Karpas-422 (cell line): ENCODE data around the gene POTEC. TPM values are rescaled to one million over a fixed set of nuclear protein-coding genes. Genes with fewer than 3 reads are reported as not detected.
"Not testable (repeated sequence)": the region's sequence is repeated elsewhere in the genome, so short reads cannot be mapped to it uniquely, and the experiment has no call there.

Experiments
- DNase-seq: peaks from one replicate; pipeline ENCODE4 v3.0.0-alpha.2; 2015
- H2AFZ ChIP-seq: fragments of 200-600 bp; sonication (generic); 2 replicates; pipeline ENCODE4 v1.6.1; 2014; ENCODE audit warnings: antibody characterized with exemption, low read length, mixed read lengths
- H3K27ac ChIP-seq: fragments of 200-600 bp; sonication (generic); 2 replicates; pipeline ENCODE4 v1.5.1; 2014; ENCODE audit warnings: mild to moderate bottlenecking, low read length, moderate library complexity
- H3K27me3 ChIP-seq: fragments of 200-600 bp; sonication (generic); 2 replicates; pipeline ENCODE4 v1.6.1; 2014; ENCODE audit warnings: low read length, mixed read lengths
- H3K36me3 ChIP-seq: fragments of 200-600 bp; sonication (generic); 2 replicates; pipeline ENCODE4 v1.6.1; 2014; ENCODE audit warnings: low read length, mixed read lengths; ENCODE audit not compliant: insufficient read depth
- H3K4me1 ChIP-seq: fragments of 200-600 bp; sonication (generic); 2 replicates; pipeline ENCODE4 v1.6.1; 2014; ENCODE audit warnings: mild to moderate bottlenecking, low read length, mixed read lengths
- H3K4me2 ChIP-seq: fragments of 200-600 bp; sonication (generic); 2 replicates; pipeline ENCODE4 v1.6.1; 2014; ENCODE audit warnings: low read length, low read depth, mild to moderate bottlenecking; ENCODE audit not compliant: poor library complexity, severe bottlenecking
- H3K4me3 ChIP-seq: fragments of 200-600 bp; sonication (generic); 2 replicates; pipeline ENCODE4 v1.5.1; 2014; ENCODE audit warnings: mild to moderate bottlenecking, antibody characterized with exemption, low read length, mixed read lengths
- H3K79me2 ChIP-seq: fragments of 200-600 bp; sonication (generic); 2 replicates; pipeline ENCODE4 v1.6.1; 2014; ENCODE audit warnings: mild to moderate bottlenecking, low read length, mixed read lengths
- H3K9ac ChIP-seq: fragments of 200-600 bp; sonication (generic); 2 replicates; pipeline ENCODE4 v1.6.0; 2014; ENCODE audit warnings: low read length
- H3K9me2 ChIP-seq: fragments of 200-600 bp; sonication (generic), shearing (Covaris generic); replicated peaks from 2 replicates; pipeline ENCODE4 v1.6.0; 2014; ENCODE audit warnings: mild to moderate bottlenecking, low read length, moderate library complexity; ENCODE audit not compliant: insufficient read depth
- H3K9me3 ChIP-seq: fragments of 300-700, 200-600 bp; sonication (generic); 2 replicates; pipeline ENCODE4 v1.6.1; 2014; ENCODE audit warnings: low read length, mixed read lengths
- H4K20me1 ChIP-seq: fragments of 200-600 bp; sonication (generic); 2 replicates; pipeline ENCODE4 v1.6.1; 2014; ENCODE audit warnings: mild to moderate bottlenecking, antibody characterized with exemption, low read length, low read depth; ENCODE audit not compliant: insufficient read depth
- total RNA-seq: library from RNA; depleted of rRNA; stranded (reverse); fragments of >200 nt; shearing (Covaris generic); gene quantifications from 2 replicates; pipeline ENCODE4 v1.2.3, GENCODE V29; 2014; ENCODE audit warnings: low replicate concordance

The POTEC gene
- total RNA-seq, 1 experiment from 2014 or later, result not detected

DNA sequence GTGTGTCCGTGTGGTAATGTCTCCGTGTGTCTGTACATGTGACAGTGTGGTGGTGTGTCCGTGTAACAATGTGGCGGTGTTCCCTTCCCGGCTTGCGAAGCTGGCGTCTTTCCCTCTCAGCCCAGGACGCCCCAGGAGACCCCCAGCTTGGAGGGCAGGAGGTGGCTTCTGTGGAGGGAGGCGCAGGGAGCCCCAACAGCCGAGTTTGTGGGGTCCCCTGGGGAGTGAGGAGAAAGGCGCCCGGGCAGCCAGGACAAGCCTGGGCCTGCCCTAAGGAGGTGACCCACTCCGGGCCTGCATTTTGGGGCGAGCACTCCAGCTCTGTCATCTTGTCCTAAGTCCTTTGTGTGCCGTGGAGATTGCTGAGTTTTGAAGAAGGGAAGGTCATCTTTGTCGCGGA, 54.6 kb downstream of the POTEC start:
- not testable (repeated sequence) for H3K9ac ChIP-seq, H4K20me1 ChIP-seq, DNase-seq, H3K27me3 ChIP-seq, H3K4me3 ChIP-seq, H2AFZ ChIP-seq, H3K27ac ChIP-seq, H3K79me2 ChIP-seq, H3K36me3 ChIP-seq, H3K4me1 ChIP-seq, H3K9me3 ChIP-seq, H3K4me2 ChIP-seq, H3K9me2 ChIP-seq

DNA sequence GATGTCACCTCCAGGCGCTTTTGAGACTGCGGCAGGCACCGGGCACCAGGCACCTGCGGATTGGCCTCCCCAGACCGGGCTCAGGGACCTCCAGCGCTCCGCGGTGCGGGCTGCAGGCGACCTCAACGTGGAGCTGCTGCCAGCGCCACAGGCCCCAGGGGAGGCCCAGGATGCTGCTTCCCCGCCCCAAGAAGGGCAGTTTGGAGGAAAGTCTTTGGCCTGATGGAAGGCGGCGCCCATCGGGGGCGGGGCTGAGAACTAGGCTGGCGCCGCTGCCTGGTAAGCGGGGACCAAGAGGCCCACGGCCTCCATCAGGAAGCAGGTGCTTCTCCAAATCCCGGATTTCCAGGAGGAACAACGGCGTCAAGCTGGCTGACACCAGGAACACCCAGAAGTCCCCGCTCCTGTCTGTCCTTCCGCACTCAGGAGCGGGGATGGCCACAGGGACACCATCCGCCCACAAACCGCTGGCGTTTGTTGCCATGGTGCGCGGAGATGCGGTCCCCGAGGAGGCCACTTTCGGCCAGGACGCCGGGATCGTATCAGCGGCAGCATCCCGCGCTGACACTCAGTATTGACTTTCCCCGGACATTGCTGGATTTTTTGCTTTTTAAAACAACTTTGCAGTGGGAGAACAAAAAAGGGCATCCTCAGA, 56.3 kb downstream of the POTEC start:
- not testable (repeated sequence) for H3K4me3 ChIP-seq, H3K9me2 ChIP-seq, H4K20me1 ChIP-seq, H3K9ac ChIP-seq, H3K79me2 ChIP-seq, H3K4me1 ChIP-seq, H2AFZ ChIP-seq, H3K4me2 ChIP-seq, H3K27me3 ChIP-seq, DNase-seq, H3K9me3 ChIP-seq, H3K27ac ChIP-seq, H3K36me3 ChIP-seq

DNA sequence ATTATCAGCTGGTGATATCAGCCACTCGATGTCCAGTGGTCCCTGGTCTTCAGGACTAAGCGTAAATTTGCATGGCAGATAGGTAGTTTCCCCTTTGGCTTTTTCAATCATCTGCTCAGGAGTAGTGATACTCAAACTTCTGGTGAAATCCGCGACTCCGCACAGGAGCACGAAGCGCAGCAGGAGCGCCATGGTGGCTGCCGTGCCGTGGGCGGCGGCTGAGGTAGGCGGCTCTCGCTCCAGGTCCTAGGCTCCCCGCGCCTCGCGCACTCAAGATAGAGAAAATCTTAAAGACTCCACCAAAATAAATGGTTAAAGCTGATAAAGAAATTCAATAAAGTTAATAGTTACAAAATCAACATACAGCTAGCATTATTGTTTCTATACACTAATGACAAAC, 64.3 kb downstream of the POTEC start:
- H3K9me2 ChIP-seq, result not testable (repeated sequence)

DNA sequence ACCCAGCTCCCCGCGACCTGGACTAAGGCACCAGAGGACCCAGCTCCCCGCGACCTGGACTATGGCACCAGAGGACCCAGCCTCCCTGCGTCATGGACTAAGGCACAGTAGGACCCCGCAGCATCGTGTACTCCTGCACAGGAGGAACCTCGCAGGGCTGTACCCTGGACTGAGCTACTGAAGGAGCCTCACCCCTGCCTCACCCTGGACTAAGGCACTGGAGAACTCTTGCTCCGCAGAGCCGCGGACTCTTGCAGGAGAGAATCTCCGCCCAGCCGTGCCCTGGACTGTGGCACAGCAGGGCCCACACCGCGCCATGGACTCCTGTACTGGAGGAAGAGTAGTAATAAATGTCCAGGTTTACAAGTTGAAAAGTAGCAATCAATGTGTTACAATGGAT, 67.9 kb downstream of the POTEC start:
- H2AFZ ChIP-seq, H3K27me3 ChIP-seq, H3K36me3 ChIP-seq, H3K9ac ChIP-seq, H3K79me2 ChIP-seq, H3K4me2 ChIP-seq, H4K20me1 ChIP-seq, H3K4me3 ChIP-seq, H3K27ac ChIP-seq, DNase-seq, H3K4me1 ChIP-seq, H3K9me3 ChIP-seq, H3K9me2 ChIP-seq: not testable (repeated sequence)

More for the DNA sequence above, 64.3 kb downstream of the POTEC start:
- DNase-seq, H3K27ac ChIP-seq, H3K4me3 ChIP-seq, H3K9ac ChIP-seq, H3K4me2 ChIP-seq, H4K20me1 ChIP-seq, H3K79me2 ChIP-seq, H3K9me3 ChIP-seq, H3K4me1 ChIP-seq, H3K27me3 ChIP-seq, H2AFZ ChIP-seq, H3K36me3 ChIP-seq: not testable (repeated sequence)

DNA sequence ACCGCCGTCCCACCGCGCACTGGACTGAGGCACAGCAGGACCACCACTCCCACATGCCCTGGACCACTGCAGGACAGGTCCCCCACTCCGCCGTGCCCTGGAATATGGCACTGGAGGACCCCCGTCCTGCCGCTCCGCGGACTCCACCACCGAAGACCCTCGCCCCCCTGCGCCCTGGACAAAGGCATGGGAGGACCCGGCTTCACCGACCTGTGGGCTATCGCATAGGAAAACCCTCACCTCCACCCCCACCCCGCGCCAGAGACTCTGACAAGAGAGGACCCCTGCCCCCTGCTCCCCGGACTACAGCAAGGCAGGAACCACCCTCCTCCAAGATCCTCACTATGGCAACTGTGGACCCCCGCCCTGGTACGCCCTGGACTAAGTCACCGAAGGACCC, 68.6 kb downstream of the POTEC start:
- not testable (repeated sequence) for H3K27me3 ChIP-seq, H2AFZ ChIP-seq, H3K4me1 ChIP-seq, H4K20me1 ChIP-seq, DNase-seq, H3K9ac ChIP-seq, H3K79me2 ChIP-seq, H3K4me2 ChIP-seq, H3K4me3 ChIP-seq, H3K9me2 ChIP-seq, H3K27ac ChIP-seq, H3K36me3 ChIP-seq, H3K9me3 ChIP-seq

DNA sequence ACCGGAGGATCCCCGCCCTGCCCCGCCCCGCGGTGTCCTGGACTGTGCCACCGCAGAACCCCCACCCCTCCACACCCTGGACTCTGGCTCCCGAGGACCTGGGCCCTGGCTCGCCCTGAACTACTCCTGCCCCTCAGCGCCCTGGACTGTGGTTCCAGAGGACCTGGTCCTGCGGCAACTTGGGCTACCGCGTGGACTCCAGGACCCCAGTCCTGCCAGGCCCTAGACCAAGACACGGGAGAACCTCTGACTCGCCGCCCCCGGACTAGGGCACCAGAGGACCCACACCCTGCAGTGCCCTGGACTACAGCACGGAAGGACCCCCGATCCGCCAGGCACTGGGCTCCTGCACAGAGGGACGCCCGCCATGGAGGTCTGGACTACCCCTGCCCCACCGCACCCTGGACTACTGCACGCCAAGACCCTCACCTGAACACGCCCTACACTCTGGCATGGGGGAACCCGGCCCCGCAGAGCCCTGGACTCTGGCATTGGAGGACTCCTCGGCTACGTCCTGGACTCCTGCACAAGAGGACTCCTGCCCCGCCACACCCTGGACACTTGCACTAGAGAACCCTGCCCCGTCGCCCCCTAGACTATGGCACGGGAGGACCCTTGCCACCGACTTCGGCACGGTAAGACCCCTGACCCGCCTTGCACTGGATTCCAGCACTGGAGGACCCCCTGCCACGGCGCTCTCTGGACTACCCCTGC, 69.2 kb downstream of the POTEC start:
- not testable (repeated sequence) for H3K9ac ChIP-seq, H2AFZ ChIP-seq, DNase-seq

DNA sequence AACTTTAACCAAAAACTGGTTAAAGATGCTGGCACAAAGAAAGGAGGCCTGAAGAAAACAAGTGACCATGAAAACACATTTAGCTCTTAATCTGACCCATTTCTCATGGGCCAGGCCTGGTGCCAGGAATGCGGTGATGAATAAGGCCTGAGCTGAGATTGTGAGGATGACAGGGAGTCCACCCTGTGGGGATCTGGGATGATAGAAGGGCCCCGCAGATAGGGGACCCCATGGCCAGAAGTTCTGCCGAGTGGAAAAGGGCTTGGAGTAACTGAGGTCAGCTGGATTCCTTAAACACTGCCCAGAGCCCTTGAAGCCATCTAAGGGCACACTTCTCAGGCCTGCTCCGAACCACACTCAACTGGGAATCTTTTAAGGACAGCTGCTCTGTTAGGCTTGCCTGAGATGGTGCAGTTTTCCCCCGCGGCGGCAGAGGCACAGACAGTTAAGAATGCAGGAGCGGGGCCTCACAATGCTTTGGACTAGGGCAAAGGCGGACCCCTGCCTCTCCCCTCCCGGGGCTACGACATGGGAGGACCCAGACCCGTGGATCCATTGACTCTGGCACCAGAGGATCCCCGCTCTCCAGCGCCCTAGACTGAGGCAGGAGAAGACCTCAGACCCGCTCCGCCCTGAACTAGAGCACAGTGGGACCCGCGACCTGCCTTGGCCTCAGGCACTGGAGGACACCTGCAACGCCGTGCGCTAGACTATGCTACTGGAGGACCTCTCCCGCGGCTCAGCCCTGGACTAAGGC, 70.0 kb downstream of the POTEC start:
- not testable (repeated sequence) for H3K79me2 ChIP-seq, H2AFZ ChIP-seq, H3K4me2 ChIP-seq, H3K9ac ChIP-seq, H3K9me2 ChIP-seq, H3K4me3 ChIP-seq, H3K36me3 ChIP-seq, DNase-seq, H3K27me3 ChIP-seq, H3K27ac ChIP-seq, H4K20me1 ChIP-seq, H3K4me1 ChIP-seq, H3K9me3 ChIP-seq

More for the DNA sequence above, 69.2 kb downstream of the POTEC start:
- not testable (repeated sequence) for H3K36me3 ChIP-seq, H3K4me3 ChIP-seq, H3K27ac ChIP-seq, H3K9me2 ChIP-seq, H3K9me3 ChIP-seq, H3K4me1 ChIP-seq, H3K79me2 ChIP-seq, H3K4me2 ChIP-seq, H4K20me1 ChIP-seq, H3K27me3 ChIP-seq

DNA sequence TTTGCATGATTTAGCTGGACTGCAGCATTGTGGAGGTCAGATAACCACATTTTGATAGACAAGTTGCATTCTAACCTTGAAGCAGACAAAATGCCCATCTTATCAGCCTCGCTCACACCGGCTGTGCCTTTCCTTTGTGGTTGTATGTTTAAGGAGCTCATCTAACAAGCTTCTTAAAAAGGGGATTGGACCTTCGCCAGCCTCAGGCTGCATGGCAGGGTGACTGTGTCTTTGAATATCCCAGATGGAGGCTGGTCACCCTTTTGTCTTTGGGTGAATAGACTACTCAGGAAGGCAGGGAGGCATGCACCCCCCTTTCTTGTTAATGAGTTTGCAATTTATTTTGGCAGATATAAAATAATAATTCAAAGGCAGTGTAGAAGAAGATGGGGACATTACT, 72.1 kb downstream of the POTEC start:
- H3K36me3 ChIP-seq, H3K79me2 ChIP-seq, H3K4me1 ChIP-seq, H3K27ac ChIP-seq, H3K9ac ChIP-seq, H4K20me1 ChIP-seq, H3K27me3 ChIP-seq, DNase-seq, H3K4me2 ChIP-seq, H3K9me3 ChIP-seq, H2AFZ ChIP-seq, H3K9me2 ChIP-seq, H3K4me3 ChIP-seq: not testable (repeated sequence)
